Stimulated activated CD8-positive, alpha-beta memory T cell treated with anti-CD3 and anti-CD28 coated beads, Interleukin-7, amount 100 ng/mL, for 1 hour (primary cell): ENCODE data around the gene NUF2.
"Not testable (repeated sequence)": the region's sequence is repeated elsewhere in the genome, so short reads cannot be mapped to it uniquely, and the experiment has no call there.

Source experiments
- DNase-seq, 2 donors: peaks; one replicate each; pipeline ENCODE4 v3.0.0-alpha.2; 2020; ENCODE audit warnings: low read depth in 2 of 2

The NUF2 gene

GRCh38 chr1:163321311-163322305, at the start of gene NUF2:
TSS of gene NUF2 (plus strand) at chr1:163321954. CDS start at chr1:163326052, 4,098 bp downstream.
- DNase-seq, result peak; percentile 92

- no peak for DNase-seq
Observed at GRCh38 chr1:163273766-163274441, 47.9 kb upstream of the NUF2 start.

- no peak for DNase-seq
Observed at GRCh38 chr1:163275222-163275621, 46.5 kb upstream of the NUF2 start.

DNA sequence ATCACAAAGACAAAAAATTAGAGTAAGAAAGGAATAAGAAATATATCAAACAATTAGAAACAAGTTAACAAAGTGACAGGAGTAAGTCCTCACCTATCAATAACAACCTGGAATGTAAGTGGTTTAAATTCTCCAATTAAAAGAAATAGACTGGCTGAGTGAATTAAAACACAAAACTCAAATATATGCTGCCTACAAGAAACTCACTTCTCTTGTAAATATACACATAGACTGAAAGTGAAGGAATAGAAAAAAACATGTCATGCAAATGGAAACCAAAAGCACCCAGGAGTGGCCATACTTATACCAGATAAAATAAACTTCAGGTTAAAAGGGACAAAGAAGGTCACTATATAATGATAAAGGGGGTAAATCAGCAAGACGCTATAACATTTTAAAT, 43.2 kb upstream of the NUF2 start:
- no peak for DNase-seq

DNA sequence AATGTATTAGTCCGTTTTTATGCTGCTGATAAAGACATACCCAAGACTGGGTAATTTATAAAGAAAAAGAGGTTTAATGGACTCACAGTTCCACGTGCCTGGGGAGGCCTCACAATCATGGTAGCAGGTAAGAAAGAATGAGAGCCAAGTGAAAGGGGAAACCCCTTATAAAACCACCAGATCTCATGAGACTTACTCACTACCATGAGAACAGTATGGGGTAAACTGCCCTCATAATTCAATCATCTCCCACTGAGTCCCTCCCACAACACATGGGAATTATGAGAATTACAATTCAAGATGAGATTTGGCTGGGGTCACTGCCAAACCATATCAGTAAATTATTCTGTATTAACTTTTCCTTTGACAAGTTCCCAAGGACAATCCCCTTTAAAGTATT, 36.9 kb upstream of the NUF2 start:
- not testable (repeated sequence) for DNase-seq

- DNase-seq, result no peak
Observed at GRCh38 chr1:163290025-163290640, 31.6 kb upstream of the NUF2 start.

DNA sequence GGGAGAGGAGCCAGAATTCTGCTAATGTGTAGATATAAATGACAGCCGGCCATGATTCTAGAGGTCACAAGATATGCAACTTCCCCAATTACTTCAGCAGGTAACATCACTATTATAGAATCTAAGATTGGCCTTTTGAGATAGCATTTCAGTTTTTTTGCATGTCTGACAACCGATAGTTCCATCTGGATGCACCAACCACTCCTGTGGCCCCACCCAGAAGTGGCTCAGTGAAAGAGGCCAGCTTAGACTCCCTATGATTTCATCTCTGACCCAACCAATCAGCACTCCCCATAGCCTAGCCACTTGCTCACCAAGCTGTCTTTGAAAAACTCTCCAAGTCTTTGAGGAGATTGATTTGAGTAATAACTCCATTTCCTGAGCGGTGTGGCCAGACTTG, 30.3 kb upstream of the NUF2 start:
- no peak for DNase-seq

GRCh38 chr1:163292153-163292552, 29.6 kb upstream of the NUF2 start:
- DNase-seq, result not testable (repeated sequence)

GRCh38 chr1:163293497-163293896, 28.3 kb upstream of the NUF2 start:
- not testable (repeated sequence) for DNase-seq

GRCh38 chr1:163295949-163296348, 25.8 kb upstream of the NUF2 start:
- no peak for DNase-seq

DNA sequence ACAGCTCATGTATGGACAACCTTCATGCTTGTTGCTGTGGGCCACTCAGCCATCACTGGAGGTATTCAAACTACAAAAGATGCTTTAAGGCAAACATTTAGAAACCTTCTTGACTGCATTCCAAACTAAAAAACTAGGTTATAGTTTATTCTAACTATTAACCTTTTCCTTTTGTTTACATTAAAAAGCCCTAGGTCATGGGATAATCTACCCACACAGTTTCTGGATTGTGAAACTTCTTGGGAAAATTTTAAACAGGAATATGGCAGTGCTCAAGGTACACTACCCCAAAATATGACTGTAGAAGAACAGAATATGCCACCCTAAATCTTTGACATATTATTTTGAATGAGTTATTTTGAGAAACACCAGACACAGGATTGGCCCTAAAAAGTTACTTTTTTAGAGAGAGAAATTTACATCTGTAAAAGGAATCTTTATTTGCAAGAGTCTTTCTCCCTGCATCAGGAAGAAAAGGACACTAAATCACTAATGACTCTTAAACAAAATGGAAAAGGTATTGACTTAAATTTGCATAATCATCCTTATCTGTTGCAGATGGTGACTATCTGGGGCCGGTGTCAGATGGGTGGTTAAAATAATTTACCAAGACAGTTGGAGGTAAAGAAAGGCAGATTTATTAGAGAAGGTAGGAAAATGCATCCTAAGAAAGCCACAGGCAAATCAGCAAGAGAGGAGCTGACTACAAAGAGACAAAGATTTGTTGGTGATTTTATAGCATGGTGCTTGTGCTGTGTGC, 25.1 kb upstream of the NUF2 start:
- no peak for DNase-seq

- DNase-seq, result no peak
Observed at GRCh38 chr1:163298365-163298764, 23.4 kb upstream of the NUF2 start.

DNA sequence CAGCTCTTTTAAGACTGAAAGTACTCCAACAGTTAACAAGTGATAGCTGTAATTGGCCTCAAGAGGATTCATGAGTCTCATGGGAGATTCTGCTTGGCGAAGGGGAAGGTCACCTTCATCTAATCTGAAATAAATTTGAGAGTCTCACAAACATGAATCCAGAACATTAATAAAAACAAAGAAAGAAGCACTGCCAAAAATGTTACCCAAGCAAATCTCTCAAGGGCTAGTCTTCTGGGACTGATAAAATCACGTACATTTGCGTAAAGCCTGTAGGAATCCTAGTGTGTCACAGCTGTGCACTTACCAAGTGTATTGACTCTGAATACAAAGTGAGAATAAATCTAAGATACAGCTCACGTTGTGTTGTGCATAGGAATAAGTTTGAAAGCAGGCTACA, 21.2 kb upstream of the NUF2 start:
- no peak for DNase-seq

DNA sequence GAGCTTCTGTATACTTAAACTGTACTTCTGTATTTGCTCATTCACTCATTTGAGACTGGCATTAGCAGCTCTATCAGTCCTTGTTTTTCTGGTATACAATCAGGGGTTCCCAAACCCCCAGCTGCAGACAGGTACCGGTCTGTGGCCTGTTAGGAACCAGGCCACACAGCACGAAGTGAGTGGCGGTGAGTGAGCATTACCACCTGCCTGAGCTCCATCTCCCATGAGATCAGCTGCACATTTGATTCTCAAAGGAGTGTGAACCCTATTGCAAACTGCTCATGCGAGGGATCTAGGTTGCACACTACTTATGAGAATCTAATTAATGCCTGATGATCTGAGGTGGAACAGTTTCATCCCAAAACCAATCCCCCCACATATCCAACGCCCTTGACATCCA, 18.2 kb upstream of the NUF2 start:
- no peak for DNase-seq

DNA sequence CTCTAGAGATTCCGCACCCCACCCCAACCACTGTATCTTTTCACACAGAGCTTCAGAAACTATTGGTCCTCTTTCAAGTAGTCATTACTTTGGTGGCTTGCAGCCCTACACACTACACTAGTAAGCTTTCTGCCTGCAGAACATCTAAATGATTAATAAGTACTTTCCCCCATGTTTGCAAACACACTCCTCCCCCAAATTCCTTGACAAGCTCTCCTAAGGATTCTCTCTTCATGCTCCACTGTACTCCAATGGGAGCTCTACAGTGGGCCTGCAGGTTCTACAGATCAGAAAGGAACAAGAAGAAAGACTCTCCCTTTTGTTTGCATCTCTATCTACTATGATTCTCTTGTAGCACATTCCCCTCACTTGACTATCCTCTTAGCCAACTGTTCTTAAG, 16.3 kb upstream of the NUF2 start:
- DNase-seq, result no peak

GRCh38 chr1:163307479-163308171, 14.1 kb upstream of the NUF2 start:
- no peak for DNase-seq

DNA sequence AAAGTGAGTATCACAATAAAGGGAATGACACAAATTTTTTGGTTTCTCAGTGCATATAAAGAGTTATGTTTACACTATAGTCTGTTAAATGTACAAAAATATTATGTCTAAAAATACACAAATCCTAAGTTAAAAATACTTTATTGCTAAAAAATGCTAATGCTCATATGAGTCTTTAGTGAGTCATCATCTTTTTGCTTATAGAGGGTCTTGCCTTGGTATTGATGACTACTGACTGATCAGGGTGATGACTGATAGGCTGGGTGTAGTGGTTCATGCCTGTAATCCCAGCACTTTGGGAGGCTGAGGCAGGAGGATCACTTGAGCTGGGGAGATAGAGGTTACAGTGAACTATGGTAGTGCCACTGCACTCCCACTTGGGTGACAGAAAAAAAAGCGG, 12.9 kb upstream of the NUF2 start:
- no peak for DNase-seq

DNA sequence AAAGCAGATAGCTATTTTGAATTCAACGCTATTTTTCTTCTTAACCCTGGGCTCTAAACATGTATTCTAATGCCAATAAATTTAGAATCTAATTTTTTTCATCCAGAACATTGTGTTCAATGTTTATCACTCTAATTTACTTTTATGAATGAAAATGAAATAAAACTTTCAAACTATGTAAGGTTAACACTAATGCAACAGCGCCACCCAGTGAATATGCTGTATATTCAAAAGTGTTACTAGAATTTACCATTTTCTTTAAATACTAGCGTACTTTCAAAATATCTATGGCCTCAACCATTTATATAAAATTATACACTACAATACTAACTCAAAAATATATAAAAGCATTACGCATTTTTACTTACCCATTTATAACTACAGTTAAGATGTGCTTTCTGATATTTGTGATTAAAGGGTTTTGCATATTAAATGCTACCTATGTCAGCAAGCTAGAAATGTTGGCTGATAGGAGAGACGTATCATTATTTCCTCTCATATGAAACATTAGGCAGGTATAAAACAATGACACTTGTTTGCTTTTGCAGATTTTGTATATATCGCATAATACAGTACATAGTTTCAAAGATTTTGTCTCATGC, 5.9 kb upstream of the NUF2 start:
- DNase-seq, result peak in 1 of 2 donors; percentile 0

- no peak for DNase-seq
Observed at GRCh38 chr1:163320891-163321290, 863 bp upstream of the NUF2 start.

GRCh38 chr1:163323339-163323738, 1.6 kb downstream of the NUF2 start:
- not testable (repeated sequence) for DNase-seq

DNA sequence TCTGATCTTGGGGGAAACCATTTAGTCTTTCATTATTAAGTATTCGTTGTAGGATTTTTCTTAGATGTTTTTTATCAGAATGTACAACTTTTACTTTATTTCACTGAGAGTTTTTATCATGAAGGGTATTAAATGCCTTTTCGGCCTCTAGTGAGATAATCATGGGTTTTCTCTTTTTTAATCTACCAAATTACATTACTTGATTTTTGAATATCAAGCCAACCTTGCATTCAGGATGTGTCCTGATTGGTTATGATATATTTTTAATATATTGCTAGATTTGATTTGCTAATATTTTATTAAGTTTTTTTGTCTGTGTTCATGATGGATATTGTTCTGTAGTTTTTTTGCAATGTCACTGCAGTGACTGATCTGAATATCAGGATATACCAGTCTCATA, 9.4 kb downstream of the NUF2 start:
- DNase-seq, result no peak
